SK-N-MC (cell line): ENCODE results near the gene LMO2.

Experiments used
- EZH2 ChIP-seq: fragments of 200-600 bp; sonication (generic); IDR thresholded peaks from one replicate; pipeline ENCODE4 v1.6.1; 2017; ENCODE audit warnings: antibody characterized with exemption
- POLR2AphosphoS5 ChIP-seq: IDR thresholded peaks from 2 replicates; pipeline ENCODE4 v1.6.1; 2012; ENCODE audit warnings: mild to moderate bottlenecking, low read depth, low read length, borderline replicate concordance

GRCh38 chr11:33867996-33868646, 23.8 kb downstream of the LMO2 start:
- TF ChIP-seq POLR2AphosphoS5 = no peak
- TF ChIP-seq EZH2 = no peak
